ENCODE results near the gene EIF1AY. TPM values are rescaled to one million over a fixed set of nuclear protein-coding genes. Genes with fewer than 3 reads are reported as not detected.
"Not testable (repeated sequence)": the region's sequence is repeated elsewhere in the genome, so short reads cannot be mapped to it uniquely, and the experiment has no call there.

EIF1AY gene
- total and polyA plus RNA-seq, 2 donors, result 76.9 TPM; not detected in 1

DNA sequence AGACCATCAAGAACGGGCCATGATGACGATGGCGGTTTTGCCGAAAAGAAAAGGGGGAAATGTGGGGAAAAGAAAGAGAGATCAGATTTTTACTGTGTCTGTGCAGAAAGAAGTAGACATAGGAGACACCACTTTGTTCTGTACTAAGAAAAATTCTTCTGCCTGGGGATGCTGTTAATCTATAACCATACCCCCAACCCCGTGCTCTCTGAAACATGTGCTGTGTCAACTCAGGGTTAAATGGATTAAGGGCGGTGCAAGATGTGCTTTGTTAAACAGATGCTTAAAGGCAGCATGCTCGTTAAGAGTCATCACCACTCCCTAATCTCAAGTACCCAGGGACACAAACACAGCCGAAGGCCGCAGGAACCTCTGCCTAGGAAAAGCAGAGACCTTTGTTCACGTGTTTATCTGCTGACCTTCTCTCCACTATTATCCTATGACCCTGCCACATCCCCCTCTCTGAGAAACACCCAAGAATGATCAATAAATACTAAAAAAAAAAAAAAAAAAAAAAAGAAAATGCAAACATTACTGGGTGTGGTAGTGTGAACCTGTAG, 22.7 kb upstream of the EIF1AY start:
- not testable (repeated sequence) for H3K27ac ChIP-seq (ENCODE audit: low read depth in 1 of 2, low read length in 1 of 2); H3K4me1 ChIP-seq (ENCODE audit: control insufficient read depth in 2 of 2, insufficient read depth in 2 of 2, low read length in 2 of 2); H3K4me3 ChIP-seq (ENCODE audit: low read length in 2 of 2); DNase-seq (ENCODE audit: low read depth in 6 of 9, low spot score in 9 of 9); H3K9me3 ChIP-seq (ENCODE audit: control insufficient read depth in 2 of 2, insufficient read depth in 1 of 2, low read length in 1 of 2); H3K27me3 ChIP-seq (ENCODE audit: control insufficient read depth in 2 of 2, insufficient read depth in 1 of 2, low read length in 1 of 2); H3K36me3 ChIP-seq (ENCODE audit: control insufficient read depth in 2 of 2, insufficient read depth in 2 of 2, low read length in 1 of 2)
- WGBS, result 96% methylated on average over 10 of the region's 10 CpGs

DNA sequence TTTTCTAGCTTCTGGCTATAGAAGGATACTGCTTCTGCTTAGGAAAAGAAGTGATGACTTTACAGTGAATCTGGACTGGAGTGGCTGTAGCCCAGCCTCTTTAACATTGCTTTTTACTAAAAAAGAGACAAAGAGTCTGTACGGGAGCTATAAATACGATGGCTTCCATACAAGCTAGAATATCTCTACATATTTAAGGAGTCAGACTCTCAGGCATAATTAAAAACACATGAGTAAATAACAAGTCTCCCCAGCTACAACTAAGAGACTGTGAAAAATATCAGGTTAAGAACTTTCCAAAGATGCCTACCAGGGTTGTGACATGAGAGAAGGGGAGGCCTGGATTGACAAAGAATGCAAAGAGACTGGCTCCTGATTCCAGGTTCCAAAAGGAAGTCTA, 19.8 kb upstream of the EIF1AY start:
- H3K4me1 ChIP-seq (ENCODE audit: control insufficient read depth in 2 of 2, insufficient read depth in 2 of 2, low read length in 2 of 2), result no peaks in the 10 kb centered on the region
- no peaks in the 10 kb centered on the region for H3K36me3 ChIP-seq (ENCODE audit: control insufficient read depth in 2 of 2, insufficient read depth in 2 of 2, low read length in 1 of 2)
- H3K9me3 ChIP-seq (ENCODE audit: control insufficient read depth in 2 of 2, insufficient read depth in 1 of 2, low read length in 1 of 2), result no peaks in the 10 kb centered on the region
- no peak overlapping the region for H3K4me3 ChIP-seq (ENCODE audit: low read length in 2 of 2)
- WGBS, result 94% methylated on average over 2 of the region's 2 CpGs
- no peaks in the 10 kb centered on the region for H3K27me3 ChIP-seq (ENCODE audit: control insufficient read depth in 2 of 2, insufficient read depth in 1 of 2, low read length in 1 of 2)
- H3K27ac ChIP-seq (ENCODE audit: low read depth in 1 of 2, low read length in 1 of 2), result no peak overlapping the region
- no peak for DNase-seq (ENCODE audit: low read depth in 6 of 9, low spot score in 9 of 9)

DNA sequence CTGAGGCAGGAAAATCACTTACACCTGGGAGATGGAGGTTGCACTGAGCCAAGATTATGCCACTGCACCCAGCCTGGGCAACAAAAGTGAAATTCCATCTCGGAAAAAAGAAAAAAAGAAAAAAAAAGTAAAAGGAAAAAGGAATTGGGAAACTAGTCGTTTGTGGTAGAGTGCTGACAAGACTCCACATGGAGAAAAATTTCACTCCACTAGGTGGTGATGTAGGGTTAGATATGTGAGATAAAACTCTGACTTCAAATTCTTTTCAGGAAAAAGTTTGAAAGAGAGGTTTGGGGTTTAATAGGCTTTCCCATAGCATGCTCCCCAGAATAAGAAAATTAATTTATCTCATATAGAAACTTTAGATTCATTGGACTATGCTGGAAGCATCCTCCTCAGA, 16.9 kb upstream of the EIF1AY start:
- Histone ChIP-seq H3K36me3 (ENCODE audit: control insufficient read depth in 2 of 2, insufficient read depth in 2 of 2, low read length in 1 of 2) (no peaks in the 10 kb centered on the region), H3K27ac (ENCODE audit: low read depth in 1 of 2, low read length in 1 of 2) (no peak overlapping the region), H3K9me3 (ENCODE audit: control insufficient read depth in 2 of 2, insufficient read depth in 1 of 2, low read length in 1 of 2) (no peaks in the 10 kb centered on the region), H3K4me3 (ENCODE audit: low read length in 2 of 2) (no peak overlapping the region), H3K4me1 (ENCODE audit: control insufficient read depth in 2 of 2, insufficient read depth in 2 of 2, low read length in 2 of 2) (no peaks in the 10 kb centered on the region), H3K27me3 (ENCODE audit: control insufficient read depth in 2 of 2, insufficient read depth in 1 of 2, low read length in 1 of 2) (no peaks in the 10 kb centered on the region)
- no peak for DNase-seq (ENCODE audit: low read depth in 6 of 9, low spot score in 9 of 9)
- WGBS, result 17% methylated on average over 2 of the region's 2 CpGs

DNA sequence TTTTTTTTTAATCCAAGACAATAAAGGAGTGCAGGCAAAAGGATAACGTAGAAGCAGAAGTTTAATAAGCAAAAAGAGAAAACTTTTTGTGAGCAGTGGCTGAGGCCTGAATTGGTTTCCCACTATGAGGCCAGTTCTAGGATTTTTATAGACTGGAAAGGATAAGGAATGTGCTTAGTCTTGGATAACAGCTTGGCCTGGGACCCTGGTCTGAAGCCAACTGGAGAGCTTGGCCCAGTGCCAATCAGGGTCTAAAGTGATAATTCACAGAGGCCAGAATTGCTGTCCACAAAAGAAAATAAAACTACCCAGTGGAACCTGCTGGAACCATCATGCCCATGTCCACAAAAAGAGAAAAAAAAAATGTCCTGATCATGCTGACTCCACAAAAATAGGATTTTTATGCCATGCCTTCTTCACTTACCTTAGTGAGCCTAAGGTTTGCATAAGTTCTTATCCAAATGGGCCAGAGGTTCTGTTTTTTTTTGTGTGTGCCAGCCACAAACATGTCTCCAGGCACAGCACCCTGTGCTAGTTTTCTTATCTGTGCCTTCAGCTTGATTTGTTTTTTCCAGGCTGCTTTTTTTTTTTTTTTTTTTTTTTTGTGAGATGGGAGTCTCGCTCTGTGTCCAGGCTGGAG, 15.6 kb upstream of the EIF1AY start:
- H3K27me3 ChIP-seq (ENCODE audit: control insufficient read depth in 2 of 2, insufficient read depth in 1 of 2, low read length in 1 of 2), result no peaks in the 10 kb centered on the region
- WGBS, result 86% methylated on average over 2 of the region's 2 CpGs
- no peaks in the 10 kb centered on the region for H3K36me3 ChIP-seq (ENCODE audit: control insufficient read depth in 2 of 2, insufficient read depth in 2 of 2, low read length in 1 of 2)
- H3K9me3 ChIP-seq (ENCODE audit: control insufficient read depth in 2 of 2, insufficient read depth in 1 of 2, low read length in 1 of 2), result no peaks in the 10 kb centered on the region
- no peak overlapping the region for H3K27ac ChIP-seq (ENCODE audit: low read depth in 1 of 2, low read length in 1 of 2)
- H3K4me3 ChIP-seq (ENCODE audit: low read length in 2 of 2), result no peak overlapping the region
- DNase-seq (ENCODE audit: low read depth in 6 of 9, low spot score in 9 of 9), result no peak
- H3K4me1 ChIP-seq (ENCODE audit: control insufficient read depth in 2 of 2, insufficient read depth in 2 of 2, low read length in 2 of 2), result no peaks in the 10 kb centered on the region

DNA sequence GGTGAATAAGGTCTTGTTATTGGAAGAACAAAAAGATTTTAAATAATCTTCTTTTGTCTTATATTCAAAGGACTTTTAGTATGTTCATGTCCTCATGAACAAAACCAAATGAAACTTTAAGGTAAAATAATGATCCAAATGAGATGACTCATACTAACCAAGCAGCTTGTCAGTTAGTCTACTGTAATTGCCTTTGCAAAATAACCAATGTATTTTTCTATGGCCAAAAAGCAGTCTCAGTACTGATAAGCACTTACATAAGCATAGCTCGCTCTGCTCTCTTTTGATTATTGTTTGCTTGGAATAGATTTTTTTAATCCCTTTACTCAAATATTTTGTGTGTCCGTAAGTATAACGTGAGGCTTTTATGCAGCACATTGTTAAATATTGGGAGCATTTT, 4.3 kb upstream of the EIF1AY start:
- H3K4me1 ChIP-seq (ENCODE audit: control insufficient read depth in 2 of 2, insufficient read depth in 2 of 2, low read length in 2 of 2), result no peaks in the 10 kb centered on the region
- DNase-seq (ENCODE audit: low read depth in 6 of 9, low spot score in 9 of 9), result no peak
- H3K27ac ChIP-seq (ENCODE audit: low read depth in 1 of 2, low read length in 1 of 2), result no peak overlapping the region
- no peaks in the 10 kb centered on the region for H3K36me3 ChIP-seq (ENCODE audit: control insufficient read depth in 2 of 2, insufficient read depth in 2 of 2, low read length in 1 of 2)
- H3K4me3 ChIP-seq (ENCODE audit: low read length in 2 of 2), result no peak overlapping the region
- no peaks in the 10 kb centered on the region for H3K9me3 ChIP-seq (ENCODE audit: control insufficient read depth in 2 of 2, insufficient read depth in 1 of 2, low read length in 1 of 2)
- 96% methylated on average over 3 of the region's 3 CpGs for WGBS
- H3K27me3 ChIP-seq (ENCODE audit: control insufficient read depth in 2 of 2, insufficient read depth in 1 of 2, low read length in 1 of 2), result no peaks in the 10 kb centered on the region

DNA sequence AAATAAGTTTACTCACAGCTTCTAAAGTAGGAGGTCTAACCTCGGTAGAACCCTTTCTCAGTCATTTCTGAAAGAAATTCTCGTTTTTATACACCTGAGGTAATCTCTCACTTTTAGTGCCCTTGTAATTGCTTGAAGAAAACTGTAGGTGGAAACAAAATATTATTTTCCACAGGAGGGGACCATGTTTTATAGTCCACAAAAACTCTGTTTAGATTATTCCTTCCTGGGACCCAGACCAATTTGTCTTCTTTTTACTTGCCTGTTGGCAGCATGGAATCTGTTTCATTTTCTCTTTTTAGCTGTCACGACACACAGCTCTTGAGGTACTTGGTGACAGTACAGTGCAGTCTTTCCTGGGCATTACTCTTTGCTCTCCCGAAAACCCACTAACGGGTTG, 930 bp downstream of the EIF1AY start:
- Histone ChIP-seq H3K4me1 (ENCODE audit: control insufficient read depth in 2 of 2, insufficient read depth in 2 of 2, low read length in 2 of 2) (peaks cover 0 to 4% of the 10 kb centered on the region in 2 donors), H3K9me3 (ENCODE audit: control insufficient read depth in 2 of 2, insufficient read depth in 1 of 2, low read length in 1 of 2) (no peaks in the 10 kb centered on the region), H3K27me3 (ENCODE audit: control insufficient read depth in 2 of 2, insufficient read depth in 1 of 2, low read length in 1 of 2) (no peaks in the 10 kb centered on the region), H3K27ac (ENCODE audit: low read depth in 1 of 2, low read length in 1 of 2) (peak overlapping the region in 1 of 2 donors; percentile 99), H3K4me3 (ENCODE audit: low read length in 2 of 2) (peak overlapping the region in 1 of 2 donors; percentile 69), H3K36me3 (ENCODE audit: control insufficient read depth in 2 of 2, insufficient read depth in 2 of 2, low read length in 1 of 2) (no peaks in the 10 kb centered on the region)
- DNase-seq (ENCODE audit: low read depth in 6 of 9, low spot score in 9 of 9), result peak in 3 of 9 donors; percentile 3 to 14 (median 6)
- WGBS, result 5% methylated on average over 5 of the region's 5 CpGs

DNA sequence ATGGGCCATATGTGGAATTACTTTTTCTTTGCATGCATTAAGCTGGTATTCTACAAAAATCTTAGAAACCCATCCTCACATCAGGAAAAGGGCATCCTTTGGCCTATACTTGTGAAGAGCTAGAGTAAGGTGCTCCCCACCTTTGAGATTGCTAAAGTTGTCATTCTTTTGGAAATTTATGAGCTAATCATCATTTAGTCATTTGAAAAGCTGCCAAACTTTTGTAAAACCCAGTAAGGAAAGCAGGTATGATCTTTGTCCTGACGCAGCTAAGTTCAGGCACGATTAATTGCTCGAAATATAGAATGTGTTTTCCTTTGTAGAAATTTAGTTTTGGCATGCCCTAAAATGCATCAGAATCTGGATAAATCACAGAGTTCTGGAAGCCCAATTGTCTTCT, 2.6 kb downstream of the EIF1AY start:
- peaks cover 0 to 4% of the 10 kb centered on the region in 2 donors for H3K4me1 ChIP-seq (ENCODE audit: control insufficient read depth in 2 of 2, insufficient read depth in 2 of 2, low read length in 2 of 2)
- no peaks in the 10 kb centered on the region for H3K27me3 ChIP-seq (ENCODE audit: control insufficient read depth in 2 of 2, insufficient read depth in 1 of 2, low read length in 1 of 2)
- WGBS, result 97% methylated on average over 3 of the region's 3 CpGs
- no peaks in the 10 kb centered on the region for H3K36me3 ChIP-seq (ENCODE audit: control insufficient read depth in 2 of 2, insufficient read depth in 2 of 2, low read length in 1 of 2)
- H3K9me3 ChIP-seq (ENCODE audit: control insufficient read depth in 2 of 2, insufficient read depth in 1 of 2, low read length in 1 of 2), result no peaks in the 10 kb centered on the region
- DNase-seq (ENCODE audit: low read depth in 6 of 9, low spot score in 9 of 9), result no peak
- no peak overlapping the region for H3K4me3 ChIP-seq (ENCODE audit: low read length in 2 of 2)
- no peak overlapping the region for H3K27ac ChIP-seq (ENCODE audit: low read depth in 1 of 2, low read length in 1 of 2)

DNA sequence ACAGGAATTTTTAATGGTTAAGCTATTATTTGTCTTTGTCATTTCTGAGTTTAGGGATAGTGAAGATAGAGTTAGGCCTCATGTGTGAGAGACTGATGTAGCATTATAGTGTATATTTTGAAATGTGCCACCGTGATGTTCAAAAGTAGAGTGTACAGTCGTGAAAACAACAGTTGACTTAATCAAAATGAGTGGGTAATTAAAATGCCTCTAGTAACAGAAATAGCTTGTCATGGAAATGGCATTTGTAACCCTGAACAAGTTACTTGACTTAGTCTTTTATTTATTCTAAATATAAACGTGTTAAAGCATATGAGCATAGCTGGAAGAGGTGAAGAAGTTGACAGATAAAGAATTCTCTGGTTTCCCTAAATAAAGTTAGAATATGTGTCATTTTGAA, 6.1 kb downstream of the EIF1AY start:
- no peak overlapping the region for H3K27ac ChIP-seq (ENCODE audit: low read depth in 1 of 2, low read length in 1 of 2)
- peaks cover 0 to 3% of the 10 kb centered on the region in 2 donors for H3K36me3 ChIP-seq (ENCODE audit: control insufficient read depth in 2 of 2, insufficient read depth in 2 of 2, low read length in 1 of 2)
- no peak for DNase-seq (ENCODE audit: low read depth in 6 of 9, low spot score in 9 of 9)
- no peaks in the 10 kb centered on the region for H3K27me3 ChIP-seq (ENCODE audit: control insufficient read depth in 2 of 2, insufficient read depth in 1 of 2, low read length in 1 of 2)
- H3K4me3 ChIP-seq (ENCODE audit: low read length in 2 of 2), result no peak overlapping the region
- peaks cover 0 to 4% of the 10 kb centered on the region in 2 donors for H3K4me1 ChIP-seq (ENCODE audit: control insufficient read depth in 2 of 2, insufficient read depth in 2 of 2, low read length in 2 of 2)
- no peaks in the 10 kb centered on the region for H3K9me3 ChIP-seq (ENCODE audit: control insufficient read depth in 2 of 2, insufficient read depth in 1 of 2, low read length in 1 of 2)
- WGBS, result 98% methylated on average over 3 of the region's 3 CpGs

DNA sequence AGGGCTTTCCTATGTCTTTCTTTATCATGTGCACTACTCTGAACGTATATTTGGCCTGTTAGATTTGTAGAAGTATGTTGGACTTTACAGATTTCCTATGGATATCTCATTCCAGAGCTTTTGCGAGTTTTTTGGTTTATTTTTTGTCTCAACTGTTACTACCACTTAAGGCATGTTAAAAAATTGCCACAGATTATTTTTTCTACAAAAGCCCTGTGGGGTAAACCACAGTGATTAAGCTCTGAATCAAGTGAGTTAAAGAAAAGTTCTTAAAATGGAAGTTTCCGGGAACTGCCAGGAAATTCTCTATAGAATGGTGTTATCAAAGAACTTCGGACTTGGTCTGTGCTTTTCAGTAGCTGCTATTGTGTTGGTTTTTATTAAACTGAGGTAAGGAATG, 10.6 kb downstream of the EIF1AY start:
- Histone ChIP-seq H3K4me1 (ENCODE audit: control insufficient read depth in 2 of 2, insufficient read depth in 2 of 2, low read length in 2 of 2) (no peaks in the 10 kb centered on the region), H3K27me3 (ENCODE audit: control insufficient read depth in 2 of 2, insufficient read depth in 1 of 2, low read length in 1 of 2) (no peaks in the 10 kb centered on the region), H3K9me3 (ENCODE audit: control insufficient read depth in 2 of 2, insufficient read depth in 1 of 2, low read length in 1 of 2) (no peaks in the 10 kb centered on the region), H3K27ac (ENCODE audit: low read depth in 1 of 2, low read length in 1 of 2) (no peak overlapping the region), H3K4me3 (ENCODE audit: low read length in 2 of 2) (no peak overlapping the region), H3K36me3 (ENCODE audit: control insufficient read depth in 2 of 2, insufficient read depth in 2 of 2, low read length in 1 of 2) (peaks cover 0 to 5% of the 10 kb centered on the region in 2 donors)
- 98% methylated on average over 4 of the region's 4 CpGs for WGBS
- DNase-seq (ENCODE audit: low read depth in 6 of 9, low spot score in 9 of 9), result no peak

Measured in thymus (tissue), 11 donors.